Liver (tissue), 9 donors: Measurements from ENCODE around the gene COL26A1. TPM values are rescaled to one million over a fixed set of nuclear protein-coding genes. Genes with fewer than 3 reads are reported as not detected.

Experiments used
- DNase-seq: peaks from one replicate; pipeline ENCODE4 v3.0.0-alpha.2; 2017; ENCODE audit warnings: low spot score
- H3K27ac ChIP-seq, 2 donors: one replicate each; pipeline ENCODE4 v1.7.0; 2013; ENCODE audit warnings: inconsistent platforms in 2 of 2, low read length in 2 of 2, control low read depth in 1 of 2, low read depth in 1 of 2, mild to moderate bottlenecking in 1 of 2
- H3K27me3 ChIP-seq, 4 donors: one replicate each; pipeline versions ENCODE4 v1.6.1 to v1.7.0; 2013; ENCODE audit warnings: low read length in 3 of 4, inconsistent platforms in 1 of 4, mild to moderate bottlenecking in 1 of 4, moderate library complexity in 1 of 4; ENCODE audit not compliant: control insufficient read depth in 4 of 4, insufficient read depth in 4 of 4
- H3K36me3 ChIP-seq, 4 donors: one replicate each; pipeline versions ENCODE4 v1.6.1 to v1.7.0; 2013; ENCODE audit warnings: low read length in 3 of 4, mild to moderate bottlenecking in 3 of 4, low read depth in 1 of 4, moderate library complexity in 1 of 4; ENCODE audit not compliant: control insufficient read depth in 4 of 4, insufficient read depth in 3 of 4
- H3K4me1 ChIP-seq, 4 donors: one replicate each; pipeline versions ENCODE4 v1.6.1 to v1.7.0; 2013; ENCODE audit warnings: low read length in 3 of 4, mild to moderate bottlenecking in 3 of 4, moderate library complexity in 1 of 4; ENCODE audit not compliant: control insufficient read depth in 4 of 4, insufficient read depth in 4 of 4
- H3K4me3 ChIP-seq, 3 donors: one replicate each; pipeline versions ENCODE4 v1.6.1 to v1.7.0; 2013; ENCODE audit warnings: low read length in 3 of 3, control low read depth in 1 of 3, low read depth in 1 of 3, mild to moderate bottlenecking in 1 of 3
- H3K9ac ChIP-seq, 2 donors: one replicate each; pipeline ENCODE4 v1.7.0; 2013; ENCODE audit warnings: low read length in 2 of 2, mild to moderate bottlenecking in 2 of 2, moderate library complexity in 2 of 2, control low read depth in 1 of 2, low read depth in 1 of 2
- H3K9me3 ChIP-seq, 4 donors: one replicate each; pipeline versions ENCODE4 v1.6.1 to v1.7.0; 2013; ENCODE audit warnings: low read length in 3 of 4; ENCODE audit not compliant: control insufficient read depth in 4 of 4
- EGR1 ChIP-seq, 2 donors: IDR thresholded peaks; 2 replicates each; pipeline ENCODE4 v1.6.1; 2016 to 2018; ENCODE audit warnings: antibody characterized with exemption in 2 of 2, low read depth in 2 of 2
- FOXA1 ChIP-seq: IDR thresholded peaks from 2 replicates; pipeline ENCODE4 v1.6.1; 2016; ENCODE audit warnings: antibody characterized with exemption
- FOXA2 ChIP-seq: IDR thresholded peaks from 2 replicates; pipeline ENCODE4 v1.6.1; 2016; ENCODE audit warnings: antibody characterized with exemption
- GABPA ChIP-seq, 2 donors: IDR thresholded peaks in 1 of 2; conservative IDR thresholded peaks in 1 of 2; 2 replicates each; pipeline ENCODE4 v1.6.1; 2016; ENCODE audit warnings: antibody characterized with exemption in 2 of 2, mild to moderate bottlenecking in 1 of 2, moderate library complexity in 1 of 2
- HNF4A ChIP-seq, 2 donors: conservative IDR thresholded peaks; 2 replicates each; pipeline ENCODE4 v1.6.1; 2016; ENCODE audit warnings: antibody characterized with exemption in 2 of 2, mild to moderate bottlenecking in 2 of 2
- HNF4G ChIP-seq: IDR thresholded peaks from 2 replicates; pipeline ENCODE4 v1.6.1; 2016; ENCODE audit warnings: antibody characterized with exemption
- JUND ChIP-seq, 2 donors: IDR thresholded peaks; 2 replicates each; pipeline ENCODE4 v1.6.1; 2016; ENCODE audit warnings: antibody characterized with exemption in 2 of 2
- NR2F2 ChIP-seq: IDR thresholded peaks from 2 replicates; pipeline ENCODE4 v1.6.1; 2016; ENCODE audit warnings: antibody characterized with exemption
- RAD21 ChIP-seq, 2 donors: IDR thresholded peaks; 2 replicates each; pipeline ENCODE4 v1.6.1; 2016; ENCODE audit warnings: antibody characterized with exemption in 2 of 2, mild to moderate bottlenecking in 2 of 2
- RXRA ChIP-seq, 2 donors: IDR thresholded peaks; 2 replicates each; pipeline ENCODE4 v1.6.1; 2017 to 2018; ENCODE audit warnings: antibody characterized with exemption in 2 of 2, mild to moderate bottlenecking in 1 of 2
- SP1 ChIP-seq: IDR thresholded peaks from 2 replicates; pipeline ENCODE4 v1.6.1; 2018; ENCODE audit warnings: antibody characterized with exemption, mild to moderate bottlenecking
- YY1 ChIP-seq: IDR thresholded peaks from 2 replicates; pipeline ENCODE4 v1.6.1; 2016; ENCODE audit warnings: antibody characterized with exemption, mild to moderate bottlenecking
- WGBS: extraction: QIAGEN DNeasy Blood & Tissue Kit; methylation state at CpG from one replicate; pipeline ENCODE4 v1.1.7; 2013; 5-methylcytosine and 5-hydroxymethylcytosine counted together
- polyA plus RNA-seq, 2 donors: library from polyadenylated mRNA; stranded (reverse) in 1 of 2; unstranded in 1 of 2; fragments of 200-250 nt in 1 of 2; fragments of >200 nt in 1 of 2; fragmentation: Nextera tagmentation in 1 of 2; extraction: Ambion mirVana in 1 of 2; gene quantifications; one replicate each; pipeline versions ENCODE4 v1.2.1 to v1.2.3, GENCODE V29; 2013 to 2015
- total RNA-seq, 2 donors: library from RNA; depleted of rRNA; stranded (reverse); fragments of >200 nt; gene quantifications; one replicate each; pipeline ENCODE4 v1.2.3, GENCODE V29; 2014
- TF ChIP-seq, protein P1 (sequence below): fragments of 150-350 bp; IDR thresholded peaks from 2 replicates; pipeline ENCODE4 v1.5.1; 2017; ENCODE audit warnings: improper control_type of control experiment, low read depth, low read length; ENCODE audit not compliant: missing input control
- TF ChIP-seq, protein P2 (sequence below): IDR thresholded peaks from 2 replicates; pipeline ENCODE4 v1.6.1; 2016; ENCODE audit warnings: antibody characterized with exemption
- TF ChIP-seq, protein P3 (sequence below): IDR thresholded peaks from 2 replicates; pipeline ENCODE4 v1.6.1; 2016; ENCODE audit warnings: antibody characterized with exemption
- TF ChIP-seq, protein P4 (sequence below): IDR thresholded peaks from 2 replicates; pipeline ENCODE4 v1.6.1; 2016; ENCODE audit warnings: antibody characterized with exemption
- donor health status: healthy.
- donor health status: healthy.
- donor health status: healthy.
- donor health status: healthy.
- donor health status: healthy.

Gene COL26A1
- total and polyA plus RNA-seq, 4 donors, result 0.76 to 1.8 (median 0.96) TPM

DNA sequence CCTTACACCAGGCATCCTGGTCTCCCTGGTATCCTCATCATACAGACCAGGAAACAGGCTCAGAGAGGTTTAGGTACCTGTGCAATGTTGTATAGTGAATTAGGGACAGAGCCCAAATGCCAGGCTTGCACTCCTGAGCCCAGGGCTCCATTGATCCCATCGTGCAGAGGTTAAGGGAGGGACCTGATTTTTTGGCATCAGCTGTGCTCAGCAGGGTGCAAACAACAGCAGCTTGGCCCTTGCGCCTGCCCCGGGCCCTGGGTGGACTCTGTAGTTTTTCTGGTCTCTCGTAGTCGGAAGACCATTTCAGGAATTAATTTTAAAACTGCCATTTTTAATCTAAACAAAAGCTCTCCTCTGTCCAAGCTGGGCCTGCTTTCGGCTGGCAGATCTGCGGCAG, 79.2 kb downstream of the COL26A1 start (continued):
- TF ChIP-seq, protein P1, sequence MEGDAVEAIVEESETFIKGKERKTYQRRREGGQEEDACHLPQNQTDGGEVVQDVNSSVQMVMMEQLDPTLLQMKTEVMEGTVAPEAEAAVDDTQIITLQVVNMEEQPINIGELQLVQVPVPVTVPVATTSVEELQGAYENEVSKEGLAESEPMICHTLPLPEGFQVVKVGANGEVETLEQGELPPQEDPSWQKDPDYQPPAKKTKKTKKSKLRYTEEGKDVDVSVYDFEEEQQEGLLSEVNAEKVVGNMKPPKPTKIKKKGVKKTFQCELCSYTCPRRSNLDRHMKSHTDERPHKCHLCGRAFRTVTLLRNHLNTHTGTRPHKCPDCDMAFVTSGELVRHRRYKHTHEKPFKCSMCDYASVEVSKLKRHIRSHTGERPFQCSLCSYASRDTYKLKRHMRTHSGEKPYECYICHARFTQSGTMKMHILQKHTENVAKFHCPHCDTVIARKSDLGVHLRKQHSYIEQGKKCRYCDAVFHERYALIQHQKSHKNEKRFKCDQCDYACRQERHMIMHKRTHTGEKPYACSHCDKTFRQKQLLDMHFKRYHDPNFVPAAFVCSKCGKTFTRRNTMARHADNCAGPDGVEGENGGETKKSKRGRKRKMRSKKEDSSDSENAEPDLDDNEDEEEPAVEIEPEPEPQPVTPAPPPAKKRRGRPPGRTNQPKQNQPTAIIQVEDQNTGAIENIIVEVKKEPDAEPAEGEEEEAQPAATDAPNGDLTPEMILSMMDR, result no peak
- TF ChIP-seq HNF4A (conservative IDR thresholded peaks at IDR 0.05) (no peak), JUND (IDR thresholded peaks at IDR 0.05) (no peak), YY1 (no peak)

DNA sequence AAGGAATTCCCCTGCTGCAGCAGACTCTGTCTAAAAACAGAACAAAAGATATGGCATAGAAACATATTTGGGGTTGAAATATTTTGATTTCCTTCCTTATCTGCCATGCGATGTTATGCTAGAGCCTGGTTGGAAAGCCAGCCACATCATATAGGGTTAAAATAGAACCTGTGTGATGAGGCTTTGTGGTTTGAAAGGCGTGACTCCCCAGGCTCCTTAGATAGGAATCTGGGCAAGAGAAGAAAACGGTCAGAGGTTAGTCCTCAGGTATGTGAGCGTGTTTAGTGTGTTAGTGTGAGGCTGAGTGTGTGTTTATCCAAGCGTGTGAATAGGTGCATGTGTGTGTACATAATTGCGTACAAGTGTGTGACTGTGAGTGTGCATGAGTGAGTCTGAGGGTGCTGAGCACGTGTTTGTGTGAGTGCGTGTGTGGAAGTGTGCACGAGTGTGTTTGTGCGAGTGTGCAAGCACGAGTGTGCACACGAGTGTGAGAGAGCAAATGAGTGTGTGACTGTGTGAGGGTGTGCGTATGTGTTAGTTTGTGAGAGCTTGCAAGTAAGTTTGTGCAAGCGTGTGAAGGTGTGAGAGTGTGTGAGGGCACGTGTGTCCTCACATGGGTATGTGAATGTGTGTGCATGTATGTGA, 79.9 kb downstream of the COL26A1 start:
- H3K9me3 ChIP-seq, result no peaks in the 10 kb centered on the region
- 77% methylated on average over 15 of the region's 15 CpGs for WGBS
- no peak overlapping the region for H3K9ac ChIP-seq
- H3K36me3 ChIP-seq, result no peaks in the 10 kb centered on the region
- DNase-seq, result no peak
- H3K27ac ChIP-seq, result no peak overlapping the region
- TF ChIP-seq HNF4A (conservative IDR thresholded peaks at IDR 0.05) (no peak), GABPA (IDR thresholded peaks at IDR 0.05 in 1 of 2, conservative IDR thresholded peaks at IDR 0.05 in 1 of 2) (no peak)
- H3K4me3 ChIP-seq, result no peak overlapping the region
- H3K27me3 ChIP-seq, result no peaks in the 10 kb centered on the region
- H3K4me1 ChIP-seq, result peaks cover 0 to 5% (median 0%) of the 10 kb centered on the region in 4 donors

DNA sequence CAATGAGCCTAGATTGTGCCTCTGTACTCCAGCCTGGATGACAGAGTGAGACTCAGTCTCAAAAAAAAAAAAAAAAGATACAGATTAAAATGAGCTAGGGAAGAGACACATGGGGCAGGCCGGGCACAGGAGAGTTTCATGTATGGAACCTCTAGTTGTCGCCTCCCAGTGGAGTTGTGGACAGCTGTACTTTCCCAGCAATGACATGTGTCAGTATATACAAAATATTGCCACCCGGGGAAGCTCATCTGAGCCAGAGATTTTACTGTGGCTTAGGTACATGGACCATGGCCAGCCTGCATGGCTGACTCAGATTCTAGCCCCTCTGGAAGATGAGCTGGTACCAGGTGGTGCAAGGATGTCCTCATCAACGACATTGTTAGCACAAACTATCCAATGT, 87.4 kb downstream of the COL26A1 start:
- DNase-seq, result no peak
- no peak overlapping the region for H3K4me3 ChIP-seq
- TF ChIP-seq, protein P2, sequence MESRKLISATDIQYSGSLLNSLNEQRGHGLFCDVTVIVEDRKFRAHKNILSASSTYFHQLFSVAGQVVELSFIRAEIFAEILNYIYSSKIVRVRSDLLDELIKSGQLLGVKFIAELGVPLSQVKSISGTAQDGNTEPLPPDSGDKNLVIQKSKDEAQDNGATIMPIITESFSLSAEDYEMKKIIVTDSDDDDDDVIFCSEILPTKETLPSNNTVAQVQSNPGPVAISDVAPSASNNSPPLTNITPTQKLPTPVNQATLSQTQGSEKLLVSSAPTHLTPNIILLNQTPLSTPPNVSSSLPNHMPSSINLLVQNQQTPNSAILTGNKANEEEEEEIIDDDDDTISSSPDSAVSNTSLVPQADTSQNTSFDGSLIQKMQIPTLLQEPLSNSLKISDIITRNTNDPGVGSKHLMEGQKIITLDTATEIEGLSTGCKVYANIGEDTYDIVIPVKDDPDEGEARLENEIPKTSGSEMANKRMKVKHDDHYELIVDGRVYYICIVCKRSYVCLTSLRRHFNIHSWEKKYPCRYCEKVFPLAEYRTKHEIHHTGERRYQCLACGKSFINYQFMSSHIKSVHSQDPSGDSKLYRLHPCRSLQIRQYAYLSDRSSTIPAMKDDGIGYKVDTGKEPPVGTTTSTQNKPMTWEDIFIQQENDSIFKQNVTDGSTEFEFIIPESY, result no peak
- no peak for TF ChIP-seq HNF4A (conservative IDR thresholded peaks at IDR 0.05)
- TF ChIP-seq RXRA (IDR thresholded peaks at IDR 0.05), result no peak
- H3K4me1 ChIP-seq, result no peaks in the 10 kb centered on the region
- no peaks in the 10 kb centered on the region for H3K36me3 ChIP-seq
- no peaks in the 10 kb centered on the region for H3K27me3 ChIP-seq
- no peak overlapping the region for H3K27ac ChIP-seq
- 88% methylated on average over 4 of the region's 4 CpGs for WGBS
- no peak overlapping the region for H3K9ac ChIP-seq
- H3K9me3 ChIP-seq, result no peaks in the 10 kb centered on the region

DNA sequence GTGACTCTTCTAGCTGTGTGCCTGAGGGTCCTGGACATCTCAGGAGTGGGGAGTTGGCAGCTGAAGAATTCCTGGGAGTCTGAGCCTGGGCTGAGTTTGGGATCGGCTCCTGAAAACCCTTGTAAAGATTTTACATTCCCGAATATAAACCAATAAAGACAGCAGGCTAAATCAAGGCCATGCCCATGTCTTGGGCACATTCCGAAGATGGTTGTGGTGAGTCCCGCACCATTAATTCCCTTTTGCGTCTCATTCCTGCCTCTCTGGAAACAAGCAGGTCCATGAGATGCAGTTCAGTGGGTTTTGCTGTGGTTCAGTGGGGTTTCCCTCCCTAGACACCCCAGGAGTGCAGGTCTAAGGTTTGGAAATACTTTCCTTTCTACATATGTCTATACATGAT, 90.9 kb downstream of the COL26A1 start:
- no peak overlapping the region for H3K9ac ChIP-seq
- H3K9me3 ChIP-seq, result no peaks in the 10 kb centered on the region
- WGBS, result 91% methylated on average over 5 of the region's 5 CpGs
- no peaks in the 10 kb centered on the region for H3K36me3 ChIP-seq
- no peak overlapping the region for H3K4me3 ChIP-seq
- no peaks in the 10 kb centered on the region for H3K27me3 ChIP-seq
- DNase-seq, result no peak
- H3K27ac ChIP-seq, result no peak overlapping the region
- H3K4me1 ChIP-seq, result no peaks in the 10 kb centered on the region
- TF ChIP-seq EGR1 (IDR thresholded peaks at IDR 0.05; ENCODE audit: low read depth in 2 of 2) (no peak), YY1 (no peak), HNF4G (no peak), FOXA1 (no peak), NR2F2 (no peak), GABPA (IDR thresholded peaks at IDR 0.05 in 1 of 2, conservative IDR thresholded peaks at IDR 0.05 in 1 of 2) (no peak), RAD21 (IDR thresholded peaks at IDR 0.05) (no peak), SP1 (no peak), RXRA (IDR thresholded peaks at IDR 0.05) (no peak), HNF4A (conservative IDR thresholded peaks at IDR 0.05) (no peak), FOXA2 (no peak)
- TF ChIP-seq, protein P3, sequence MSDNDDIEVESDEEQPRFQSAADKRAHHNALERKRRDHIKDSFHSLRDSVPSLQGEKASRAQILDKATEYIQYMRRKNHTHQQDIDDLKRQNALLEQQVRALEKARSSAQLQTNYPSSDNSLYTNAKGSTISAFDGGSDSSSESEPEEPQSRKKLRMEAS, result no peak
- TF ChIP-seq, protein P1, result no peak
- TF ChIP-seq, protein P4, sequence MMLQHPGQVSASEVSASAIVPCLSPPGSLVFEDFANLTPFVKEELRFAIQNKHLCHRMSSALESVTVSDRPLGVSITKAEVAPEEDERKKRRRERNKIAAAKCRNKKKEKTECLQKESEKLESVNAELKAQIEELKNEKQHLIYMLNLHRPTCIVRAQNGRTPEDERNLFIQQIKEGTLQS, result no peak
